GM04504 (cell line): ENCODE data around the gene TFCP2L1.
A peak's percentile ranks its signal among the peaks of the same experiment; 100 is the strongest.

ENCODE experiments used
- DNase-seq: peaks from one replicate; pipeline ENCODE4 v3.0.0-alpha.2; 2012; ENCODE audit warnings: low read depth

TFCP2L1 gene

GRCh38 chr2:121218386-121218938, 66.5 kb downstream of the TFCP2L1 start:
- DNase-seq: no peak

- no peak for DNase-seq
These were observed 67.4 kb downstream of the TFCP2L1 start for GRCh38 chr2:121217627-121218026.

- DNase-seq: no peak
These were observed 70.7 kb downstream of the TFCP2L1 start for GRCh38 chr2:121214296-121214695.

- DNase-seq: no peak
These were observed 71.6 kb downstream of the TFCP2L1 start for GRCh38 chr2:121213386-121213785.

GRCh38 chr2:121212661-121213325, 72.2 kb downstream of the TFCP2L1 start:
- DNase-seq: no peak

- no peak for DNase-seq
These were observed 73.3 kb downstream of the TFCP2L1 start for GRCh38 chr2:121211689-121212151.

GRCh38 chr2:121211251-121211650, 73.8 kb downstream of the TFCP2L1 start:
- DNase-seq: no peak

GRCh38 chr2:121210691-121211090, 74.3 kb downstream of the TFCP2L1 start:
- DNase-seq: no peak

DNA sequence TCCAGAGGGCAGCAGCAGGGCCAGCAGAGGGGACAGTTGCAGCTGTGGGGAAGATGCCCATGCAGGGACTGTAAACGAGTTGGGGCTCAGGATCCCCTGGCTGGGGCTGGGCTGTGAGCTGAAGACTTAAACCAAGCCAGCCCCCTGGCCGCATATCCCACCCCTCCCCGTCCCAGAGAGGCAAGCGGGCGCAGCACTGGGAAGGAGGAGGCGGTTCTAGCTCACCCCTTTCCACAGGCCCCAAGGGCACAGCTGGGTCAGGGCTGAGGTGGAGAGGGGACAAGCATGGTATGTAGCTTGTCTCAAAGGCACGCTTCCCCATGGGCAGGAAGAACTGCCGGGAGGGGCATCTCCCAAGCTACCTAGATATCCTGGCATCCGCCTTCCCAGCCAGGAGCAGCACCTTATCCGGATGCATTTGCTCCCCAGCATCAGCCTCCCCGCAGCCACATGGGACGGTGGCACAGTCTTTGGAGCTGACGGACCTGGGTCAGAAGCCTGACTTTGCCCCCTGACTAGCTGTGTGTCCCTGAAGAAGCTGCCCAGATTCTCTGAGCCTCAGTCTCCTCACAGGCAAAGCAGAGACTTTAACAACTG, 75.9 kb downstream of the TFCP2L1 start:
- DNase-seq: no peak

DNA sequence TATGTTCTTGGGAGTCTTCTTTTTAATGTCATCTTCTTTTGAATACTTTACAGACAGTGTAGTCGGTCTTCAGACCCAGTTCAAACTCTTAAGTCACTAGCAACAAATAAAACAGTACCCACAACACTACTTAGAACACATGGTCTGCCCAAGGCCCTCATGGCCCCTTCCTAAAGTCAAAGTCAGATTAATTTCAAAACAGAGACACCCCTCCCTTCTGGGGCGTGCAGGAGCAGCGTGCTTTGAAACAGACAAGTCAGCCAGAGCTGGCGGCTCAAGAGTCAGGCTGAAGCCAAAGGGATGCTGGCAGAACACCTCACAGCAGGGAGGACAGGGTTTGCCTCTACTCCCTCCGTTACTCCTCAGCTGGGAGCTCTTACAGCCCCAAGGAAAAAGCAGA, 77.5 kb downstream of the TFCP2L1 start:
- no peak for DNase-seq

DNA sequence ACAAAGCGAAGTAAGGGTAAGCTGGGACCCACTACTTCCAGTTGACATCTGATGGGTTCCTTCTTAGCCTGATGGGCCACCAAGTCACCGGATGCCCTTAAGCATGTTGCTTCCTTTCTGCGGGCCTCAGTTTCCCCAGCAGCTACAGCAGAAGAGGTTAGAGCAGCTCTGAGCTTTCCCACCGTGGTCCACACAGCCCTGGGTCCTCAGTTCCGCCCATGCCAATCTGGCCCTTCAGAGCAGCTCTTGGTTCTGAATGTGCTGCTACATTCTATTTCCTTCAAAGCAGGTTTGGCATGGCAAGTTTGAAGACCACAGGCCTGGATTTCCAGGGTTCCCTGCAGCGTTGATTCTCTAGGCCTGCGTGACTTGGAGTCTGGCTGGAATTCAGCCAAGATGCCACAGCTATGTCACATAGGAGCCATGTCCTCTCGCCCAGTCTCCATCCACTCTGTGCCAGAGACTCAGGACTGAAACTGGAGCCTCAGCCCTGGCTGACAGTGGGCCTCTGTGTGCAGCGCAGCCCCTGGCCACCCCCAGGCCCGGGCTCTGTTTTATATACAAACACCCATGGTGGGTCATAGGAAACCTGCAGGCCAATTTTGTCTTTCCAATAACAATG, 79.6 kb downstream of the TFCP2L1 start:
- peak; percentile 10 for DNase-seq

DNA sequence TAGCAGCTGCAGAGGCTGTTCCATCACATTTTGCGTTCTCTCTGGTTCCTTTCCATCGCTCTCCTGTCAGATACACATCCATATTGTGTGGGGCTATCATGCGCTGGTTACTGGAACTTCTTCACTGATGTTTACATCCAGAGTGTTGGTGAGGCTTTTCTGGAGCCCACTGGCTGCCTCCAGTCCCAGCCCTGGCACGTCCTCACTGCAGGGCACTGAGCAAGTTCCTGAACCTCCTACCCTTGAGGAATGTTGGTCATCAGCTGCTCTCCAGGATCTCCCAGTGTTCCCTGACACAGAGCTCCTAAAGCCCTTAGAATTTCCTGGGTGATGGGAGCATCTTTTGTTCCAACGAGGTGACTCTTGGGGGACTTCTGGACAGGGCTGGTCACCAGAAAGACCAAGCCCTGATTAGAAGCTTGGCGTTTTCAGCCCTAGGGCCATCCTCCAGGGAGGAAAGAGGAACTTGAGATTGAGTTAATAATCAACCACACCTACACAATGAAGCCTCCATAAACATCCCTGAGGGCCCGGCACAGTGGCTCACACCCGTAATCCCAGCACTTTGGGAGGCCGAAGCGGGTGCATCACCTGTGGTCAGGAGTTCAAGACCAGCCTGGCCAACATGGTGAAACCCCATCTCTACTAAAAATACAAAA, 81.3 kb downstream of the TFCP2L1 start:
- no peak for DNase-seq

- DNase-seq: no peak
These were observed 82.3 kb downstream of the TFCP2L1 start for GRCh38 chr2:121202541-121203310.

GRCh38 chr2:121201796-121202195, 83.2 kb downstream of the TFCP2L1 start:
- DNase-seq: no peak

DNA sequence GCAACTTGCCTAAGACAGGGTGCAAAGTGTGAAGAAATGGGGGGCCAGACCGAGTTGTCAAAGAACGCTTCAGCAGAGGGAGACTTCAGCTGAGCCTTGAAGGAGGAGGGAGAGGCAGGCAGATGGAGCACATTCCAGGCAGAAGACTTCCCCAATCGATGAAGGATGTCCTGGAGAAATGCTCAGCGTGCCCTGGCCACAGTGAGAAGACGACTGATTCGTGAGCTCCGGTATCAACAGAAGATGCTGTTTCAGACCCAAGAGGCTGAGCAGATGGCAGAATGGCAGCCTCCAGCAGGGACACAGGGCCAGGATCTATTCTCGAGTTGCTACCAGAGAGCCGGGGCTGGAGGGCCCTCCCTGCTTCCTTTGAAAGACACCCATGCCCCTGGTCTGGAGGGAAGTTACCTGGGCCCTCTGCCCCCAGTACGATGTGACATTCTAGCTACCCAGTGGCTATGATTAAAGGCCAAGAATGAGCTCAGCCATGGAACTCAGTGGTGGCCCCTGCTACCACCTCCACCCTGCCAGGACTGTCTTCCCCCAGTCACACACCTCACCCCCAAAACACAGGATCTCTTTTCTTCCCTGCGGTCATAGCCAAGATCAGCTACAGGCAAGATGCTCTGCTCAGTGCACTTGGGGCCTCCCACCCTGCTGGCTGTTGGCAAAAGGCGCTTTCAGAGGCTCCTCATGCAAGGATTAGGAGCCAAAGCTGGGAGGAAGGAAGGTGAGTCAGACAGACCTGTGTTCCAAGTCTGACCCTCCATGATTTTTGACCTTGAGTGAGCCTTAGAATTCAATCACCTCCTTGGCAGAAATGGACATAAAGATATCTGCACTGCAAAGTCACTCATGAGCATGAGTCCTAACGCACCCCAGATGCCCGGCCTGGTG, 84.3 kb downstream of the TFCP2L1 start:
- no peak for DNase-seq

GRCh38 chr2:121200011-121200347, 85.0 kb downstream of the TFCP2L1 start:
- DNase-seq: no peak

GRCh38 chr2:121199281-121200010, 85.6 kb downstream of the TFCP2L1 start:
- DNase-seq: no peak

DNA sequence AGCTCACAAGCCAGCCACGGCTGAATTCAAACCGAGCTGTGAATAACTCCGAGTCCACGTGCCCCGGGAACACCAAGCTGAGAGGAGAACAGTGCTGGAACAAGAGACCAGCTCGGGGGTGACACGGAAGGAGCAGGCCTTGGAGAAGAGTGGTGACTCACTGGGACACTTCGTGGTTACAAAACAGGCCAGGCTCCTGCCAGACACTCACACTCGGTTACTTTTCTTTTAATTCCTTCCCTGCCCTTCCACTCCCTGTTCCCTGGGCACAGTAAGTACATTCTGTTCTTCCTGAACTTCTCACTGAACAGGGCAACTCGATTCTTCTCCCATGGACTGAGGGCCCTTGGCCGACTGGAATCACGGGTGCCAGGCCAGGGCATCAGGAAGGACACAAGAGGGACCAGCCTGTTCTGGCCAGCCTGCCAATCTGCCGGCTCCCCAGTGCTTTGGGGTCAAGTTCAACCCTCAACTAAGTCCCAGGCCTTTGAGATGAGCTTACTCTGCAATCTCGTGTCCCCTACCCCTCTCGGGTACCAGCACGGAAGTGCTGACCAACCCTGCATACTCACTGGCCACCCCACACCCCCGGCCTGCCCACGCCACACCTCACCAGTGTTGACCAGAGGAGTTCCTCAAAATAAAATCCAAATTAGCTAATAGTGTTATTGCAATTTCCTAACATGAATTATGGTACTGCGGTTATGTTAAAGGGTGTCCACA, 87.5 kb downstream of the TFCP2L1 start:
- DNase-seq: peak; percentile 60

DNA sequence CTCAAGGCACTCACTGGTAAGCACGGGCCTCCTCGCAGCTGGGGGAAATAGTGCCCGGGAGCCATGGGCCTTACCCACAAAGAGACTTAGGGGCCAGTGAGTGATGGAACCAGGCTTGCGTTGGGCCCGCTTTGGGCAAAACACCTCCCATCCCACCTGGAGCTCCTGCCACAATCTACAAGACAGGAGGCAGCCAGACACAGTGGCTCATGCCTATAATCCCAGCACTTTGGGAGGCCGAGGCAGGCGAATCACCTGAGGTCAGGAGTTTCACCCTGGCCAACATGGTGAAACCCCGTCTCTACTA, 88.2 kb downstream of the TFCP2L1 start:
- no peak for DNase-seq
